ELF-1 (cell line): ENCODE measurements around the gene KIRREL3.
A peak's percentile ranks its signal among the peaks of the same experiment; 100 is the strongest.

Source experiments
- DNase-seq: peaks from one replicate; pipeline ENCODE4 v3.0.0-alpha.2; 2016; ENCODE audit warnings: low read depth, low spot score

Gene KIRREL3

GRCh38 chr11:126997641-126998040 is 2.9 kb downstream of the KIRREL3 start:
- no peak for DNase-seq

- DNase-seq, result no peak
Measured at GRCh38 chr11:126997196-126997595, 3.4 kb downstream of the KIRREL3 start.

- DNase-seq, result no peak
Measured at GRCh38 chr11:126996036-126996804, 4.3 kb downstream of the KIRREL3 start.

GRCh38 chr11:126993599-126993998 is 7.0 kb downstream of the KIRREL3 start:
- DNase-seq, result no peak

- DNase-seq, result no peak
Measured at GRCh38 chr11:126992804-126993111, 7.8 kb downstream of the KIRREL3 start.

GRCh38 chr11:126992065-126992803 is 8.3 kb downstream of the KIRREL3 start:
- no peak for DNase-seq

- no peak for DNase-seq
Measured at GRCh38 chr11:126991596-126991995, 9.0 kb downstream of the KIRREL3 start.

GRCh38 chr11:126990716-126991480 is 9.7 kb downstream of the KIRREL3 start:
- DNase-seq, result no peak

GRCh38 chr11:126989942-126990715 is 10.4 kb downstream of the KIRREL3 start:
- DNase-seq, result peak; percentile 97

GRCh38 chr11:126988655-126989054 is 11.9 kb downstream of the KIRREL3 start:
- DNase-seq, result no peak

GRCh38 chr11:126981635-126982034 is 18.9 kb downstream of the KIRREL3 start:
- no peak for DNase-seq

GRCh38 chr11:126978911-126979310 is 21.7 kb downstream of the KIRREL3 start:
- no peak for DNase-seq

- DNase-seq, result peak; percentile 85
Measured at GRCh38 chr11:126978165-126978564, 22.4 kb downstream of the KIRREL3 start.

- peak; percentile 16 for DNase-seq
Measured at GRCh38 chr11:126973051-126973450, 27.5 kb downstream of the KIRREL3 start.

- DNase-seq, result no peak
Measured at GRCh38 chr11:126971305-126971704, 29.3 kb downstream of the KIRREL3 start.

- DNase-seq, result peak; percentile 16
Measured at GRCh38 chr11:126969865-126970479, 30.6 kb downstream of the KIRREL3 start.

GRCh38 chr11:126968915-126969314 is 31.7 kb downstream of the KIRREL3 start:
- peak; percentile 81 for DNase-seq

GRCh38 chr11:126965331-126965730 is 35.2 kb downstream of the KIRREL3 start:
- no peak for DNase-seq

GRCh38 chr11:126963603-126964363 is 36.8 kb downstream of the KIRREL3 start:
- DNase-seq, result no peak

- DNase-seq, result no peak
Measured at GRCh38 chr11:126963115-126963514, 37.5 kb downstream of the KIRREL3 start.
